Pancreas (tissue), 10 donors: ENCODE data around the gene KCNH4. TPM values are rescaled to one million over a fixed set of nuclear protein-coding genes. Genes with fewer than 3 reads are reported as not detected.

ENCODE experiments used
- ATAC-seq, 4 donors: fragments of 200-7000 bp; cut with Tn5 transposase; one replicate each; pipeline versions ENCODE4 v1.8.0 to v1.9.1; 2020; ENCODE audit warnings: mild to moderate bottlenecking in 4 of 4, moderate library complexity in 4 of 4
- DNase-seq, 6 donors: peaks; one replicate each; pipeline ENCODE4 v3.0.0-alpha.2; 2020
- FAIRE-seq: peaks from 2 replicates; lab custom pipeline; 2012; peaks lifted over from hg19 to GRCh38; lab: Jason Lieb, UNC
- H3K27ac ChIP-seq, 4 donors: fragments of 200-600 bp; sonication (generic); 1 replicate in 3 of 4; 2 replicates in 1 of 4; pipeline versions ENCODE4 v1.5.0 to v1.8.0; 2020
- H3K27me3 ChIP-seq, 4 donors: fragments of 200-600 bp; one replicate each; pipeline ENCODE4 v1.8.0; 2021
- H3K36me3 ChIP-seq, 3 donors: fragments of 200-600 bp; sonication (generic) in 1 of 3; one replicate each; pipeline versions ENCODE4 v1.5.0 to v1.8.0; 2020 to 2021
- H3K4me1 ChIP-seq, 3 donors: fragments of 200-600 bp; one replicate each; pipeline ENCODE4 v1.8.0; 2021
- H3K4me3 ChIP-seq, 4 donors: fragments of 200-600 bp; sonication (generic) in 2 of 4; one replicate each; pipeline versions ENCODE4 v1.5.0 to v1.8.0; 2020 to 2021
- H3K9me3 ChIP-seq, 4 donors: fragments of 200-600 bp; one replicate each; pipeline ENCODE4 v1.8.0; 2021
- CTCF ChIP-seq, 4 donors: fragments of 200-600 bp; sonication (generic) in 3 of 4; IDR thresholded peaks; one replicate each; pipeline versions ENCODE4 v1.5.0 to v1.8.0; 2021; ENCODE audit warnings: antibody characterized with exemption in 4 of 4
- WGBS, 2 donors: extraction: QIAGEN DNeasy Blood & Tissue Kit; methylation state at CpG; one replicate each; pipeline ENCODE4 v1.1.7; 2013; 5-methylcytosine and 5-hydroxymethylcytosine counted together
- intact Hi-C, 3 donors: fragments of 100-400 bp; cut with DNase I; formaldehyde crosslinking; loops; one replicate each; pipeline versions ENCODE4 v1.11.1 to v1.14.2; 2022
- polyA plus RNA-seq, 2 donors: library from polyadenylated mRNA; stranded (reverse); fragments of 200-250 nt; gene quantifications; one replicate each; pipeline ENCODE4 v1.2.3, GENCODE V29; 2013
- total RNA-seq, 6 donors: library from RNA; stranded (reverse); fragmentation: NEBNext Ultra II Directional in 4 of 6; extraction: Animal tissue kit (Norgen Biotek cat#: 25700) in 4 of 6; gene quantifications; one replicate each; pipeline versions ENCODE4 v1.2.1 to v1.2.4, GENCODE V29; 2021 to 2023
- donor health status: healthy with polysubstance abuse.
- donor health status: DM: no; HTN: no; CAD: no; lungs with moderate emphysema.
- donor health status: DM: no; HTN: no; CAD: no.
- donor health status: control.
- donor health status: control.
- donor health status: Bipolar disorder and iron deficiency.
- donor health status: DM: yes; HTN: yes; CAD: no.
- donor health status: DM: no; HTN: no; CAD: no.
- donor health status: DM: no; HTN: no; CAD: no.
- donor health status: DM: yes; HTN: yes; CAD: no.

KCNH4 gene
- total and polyA plus RNA-seq, 8 donors = 0.03 to 0.14 (median 0.08) TPM; not detected in 1

DNA sequence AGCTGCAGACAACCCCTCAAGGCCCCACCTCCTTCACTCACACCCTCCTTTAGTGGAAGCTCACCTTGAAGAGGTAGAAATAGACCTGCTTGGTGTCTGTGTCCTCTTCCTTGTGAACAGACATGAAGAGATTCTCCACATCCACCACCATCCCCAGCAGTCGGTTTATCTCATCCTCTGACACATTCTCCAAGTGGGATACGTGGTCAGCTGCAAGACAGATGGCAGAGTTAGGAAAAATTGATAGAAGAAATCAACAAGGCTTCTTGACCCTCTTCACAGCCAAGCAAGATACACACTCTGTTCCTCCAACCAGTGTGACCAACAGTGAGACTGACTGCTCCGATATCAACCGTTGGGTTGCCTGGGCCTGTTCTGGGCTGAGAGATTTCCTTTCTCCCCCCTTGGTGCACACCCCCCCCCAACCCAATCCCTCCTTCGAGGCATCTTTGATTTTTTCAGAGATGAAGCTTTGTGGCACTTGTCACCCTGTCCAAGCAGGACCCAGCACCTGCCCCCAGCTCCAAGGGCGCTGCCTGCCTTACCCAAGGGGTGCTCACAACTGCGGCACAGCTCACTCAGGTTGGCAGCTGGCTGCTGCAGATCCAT lies 60.7 kb downstream of the KCNH4 start:
- intact Hi-C loops = no loop called here
- Histone ChIP-seq H3K27me3 (no peaks in the 10 kb centered on the region), H3K27ac (no peak overlapping the region), H3K36me3 (no peaks in the 10 kb centered on the region), H3K4me1 (peaks cover 9 to 17% (median 15%) of the 10 kb centered on the region in 3 donors), H3K9me3 (no peaks in the 10 kb centered on the region), H3K4me3 (peak overlapping the region; percentile 41 to 85 (median 78))
- ATAC-seq (no peak), FAIRE-seq (no peak), DNase-seq (peak in 1 of 6 donors; percentile 48)
- no peak for TF ChIP-seq CTCF (IDR thresholded peaks at IDR 0.05)
- whole genome bisulfite sequencing, 2 donors = 35 to 45% methylated on average over 7 of the region's 7 CpGs

DNA sequence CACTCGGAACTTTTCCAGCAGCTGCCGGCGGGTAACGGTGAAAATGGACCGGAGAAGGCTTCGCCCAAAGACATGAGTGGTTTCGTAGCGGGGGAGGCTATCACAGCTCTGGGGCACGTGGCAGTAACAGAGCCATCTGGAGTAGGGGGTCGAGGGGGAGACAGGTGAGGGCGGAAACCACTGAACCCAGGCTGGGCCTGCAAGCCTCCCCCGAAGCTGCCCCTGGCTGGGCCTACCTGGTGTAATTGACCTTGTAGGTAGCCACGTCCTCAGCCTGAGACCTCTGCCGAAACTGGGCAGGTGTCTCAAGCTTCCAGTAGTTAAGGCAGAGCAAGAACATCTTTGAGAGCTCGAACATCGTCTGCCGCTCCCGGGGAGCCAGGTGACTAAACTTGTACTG lies 61.6 kb downstream of the KCNH4 start:
- ATAC-seq (no peak), DNase-seq (peak in 2 of 6 donors; percentile 41 to 72), FAIRE-seq (no peak)
- TF ChIP-seq CTCF (IDR thresholded peaks at IDR 0.05) = no peak
- Histone ChIP-seq H3K4me1 (peaks cover 9 to 17% (median 15%) of the 10 kb centered on the region in 3 donors), H3K27me3 (no peaks in the 10 kb centered on the region), H3K36me3 (no peaks in the 10 kb centered on the region), H3K4me3 (no peak overlapping the region), H3K27ac (no peak overlapping the region), H3K9me3 (no peaks in the 10 kb centered on the region)
- WGBS, 2 donors = 85 to 86% methylated on average over 18 of the region's 18 CpGs
- intact Hi-C loops = loop anchor here in 2 of 3 donors (5.0 to 10.0 kb wide), 3 partner anchors 94 to 154 kb away; partner anchors contain the start of genes NKIRAS2 (in 2 of the 2) and CNP (in 1 of the 2)

GRCh38 chr17:42118545-42118944 lies 62.4 kb downstream of the KCNH4 start:
- intact Hi-C loops = loop anchor here in 2 of 3 donors (5.0 to 10.0 kb wide), 3 partner anchors 94 to 154 kb away; partner anchors contain the start of genes NKIRAS2 (in 2 of the 2) and CNP (in 1 of the 2)
- peak in 1 of 6 donors; percentile 42 for DNase-seq
- 69 to 73% methylated on average over 2 of the region's 2 CpGs for WGBS, 2 donors

DNA sequence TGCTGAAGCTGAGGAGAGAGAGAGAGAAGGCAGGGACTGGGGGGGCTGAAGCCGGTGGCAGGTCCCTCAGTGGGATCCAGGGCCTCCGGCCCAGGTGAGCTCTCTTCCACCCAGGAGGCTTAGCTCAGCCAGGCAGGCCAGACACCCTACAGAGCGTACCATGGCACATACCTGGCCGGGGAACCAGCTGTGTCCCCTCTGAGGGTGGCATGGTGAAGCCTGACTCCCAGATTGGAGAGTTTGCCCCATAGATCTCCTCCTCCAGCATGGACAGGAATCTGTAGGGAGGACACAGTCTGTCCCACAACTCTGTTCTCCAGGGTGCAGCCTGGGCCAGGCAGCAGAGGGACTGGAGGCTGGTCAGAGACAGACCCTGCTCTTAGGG lies 62.8 kb downstream of the KCNH4 start:
- no peak for TF ChIP-seq CTCF (IDR thresholded peaks at IDR 0.05)
- FAIRE-seq (no peak), ATAC-seq (no peak), DNase-seq (no peak)
- Histone ChIP-seq H3K36me3 (peaks cover 0 to 4% (median 0%) of the 10 kb centered on the region in 3 donors), H3K9me3 (no peaks in the 10 kb centered on the region), H3K4me3 (no peak overlapping the region), H3K27ac (no peak overlapping the region), H3K4me1 (peaks cover 11 to 19% (median 16%) of the 10 kb centered on the region in 3 donors), H3K27me3 (no peaks in the 10 kb centered on the region)
- WGBS, 2 donors = 89 to 91% methylated on average over 4 of the region's 4 CpGs
- intact Hi-C loops = loop anchor here in 2 of 3 donors (5.0 to 10.0 kb wide), 3 partner anchors 93 to 153 kb away; partner anchors contain the start of genes NKIRAS2 (in 2 of the 2) and CNP (in 1 of the 2)

More at GRCh38 chr17:42118545-42118944, 62.4 kb downstream of the KCNH4 start:
- Histone ChIP-seq H3K27me3 (no peaks in the 10 kb centered on the region), H3K36me3 (peaks cover 0 to 4% (median 0%) of the 10 kb centered on the region in 3 donors), H3K4me1 (peaks cover 9 to 17% (median 15%) of the 10 kb centered on the region in 3 donors), H3K4me3 (no peak overlapping the region), H3K9me3 (no peaks in the 10 kb centered on the region), H3K27ac (no peak overlapping the region)
- peak in 2 of 4 donors; percentile 11 to 17 for TF ChIP-seq CTCF (IDR thresholded peaks at IDR 0.05)
- ATAC-seq (no peak), FAIRE-seq (no peak)
